Peyer's patch (tissue), 4 donors: Measurements from ENCODE around the gene AGPAT1. TPM values are rescaled to one million over a fixed set of nuclear protein-coding genes. Genes with fewer than 3 reads are reported as not detected.
A peak's percentile ranks its signal among the peaks of the same experiment; 100 is the strongest.

Source experiments
- DNase-seq, 3 donors: peaks; one replicate each; pipeline ENCODE4 v3.0.0-alpha.2; 2017 to 2019
- H3K27ac ChIP-seq, 4 donors: fragments of 200-600 bp; sonication (generic); one replicate each; pipeline ENCODE4 v1.5.1; 2016 to 2019
- H3K27me3 ChIP-seq, 2 donors: fragments of 200-600 bp; sonication (generic); one replicate each; pipeline ENCODE4 v1.5.1; 2019
- H3K36me3 ChIP-seq, 3 donors: fragments of 200-600 bp; sonication (generic); one replicate each; pipeline ENCODE4 v1.5.1; 2016 to 2019
- H3K4me1 ChIP-seq, 4 donors: fragments of 200-600 bp; sonication (generic); one replicate each; pipeline ENCODE4 v1.5.1; 2016 to 2019
- H3K4me3 ChIP-seq, 4 donors: fragments of 200-600 bp; sonication (generic); 1 replicate in 3 of 4; 2 replicates in 1 of 4; pipeline ENCODE4 v1.5.1; 2016 to 2019; ENCODE audit warnings: mild to moderate bottlenecking in 1 of 4
- H3K9me3 ChIP-seq, 4 donors: fragments of 200-600 bp; sonication (generic); one replicate each; pipeline ENCODE4 v1.5.1; 2016 to 2019; ENCODE audit warnings: mild to moderate bottlenecking in 1 of 4
- CTCF ChIP-seq, 6 experiments: fragments of 450-650 bp in 4 of 6; fragments of 200-600 bp in 2 of 6; sonication (generic) in 1 of 6; IDR thresholded peaks; one replicate each; pipeline ENCODE4 v1.5.1; 2017 to 2019; ENCODE audit warnings: antibody characterized with exemption in 6 of 6, mild to moderate bottlenecking in 3 of 6, moderate library complexity in 1 of 6
- POLR2A ChIP-seq, 2 donors: fragments of 450-650 bp; IDR thresholded peaks; one replicate each; pipeline ENCODE4 v1.5.1; 2017; ENCODE audit warnings: antibody characterized with exemption in 2 of 2, mild to moderate bottlenecking in 2 of 2, moderate library complexity in 2 of 2
- total RNA-seq, 4 donors: library from RNA; depleted of rRNA; stranded (reverse); fragments of >200 nt; gene quantifications; one replicate each; pipeline ENCODE4 v1.1.0, GENCODE V29; 2016

The AGPAT1 gene
- total RNA-seq: 100 to 1,000 TPM in 1 of 4 donors, 10 to 100 TPM in 3; 28.9 to 140 (median 90.7) TPM

- H3K36me3 ChIP-seq: peaks cover 0 to 17% (median 0%) of the 10 kb centered on the region in 3 donors
- no peak for TF ChIP-seq CTCF (IDR thresholded peaks at IDR 0.05)
- TF ChIP-seq POLR2A (IDR thresholded peaks at IDR 0.05): peak; percentile 26 to 71
- no peaks in the 10 kb centered on the region for H3K27me3 ChIP-seq
- H3K4me3 ChIP-seq: peak within 1 kb of the TSS; percentile 50 to 95 (median 76)
- peak within 1 kb of the TSS; percentile 88 to 98 (median 94) for H3K27ac ChIP-seq
- peaks cover 0 to 37% (median 13%) of the 10 kb centered on the region in 4 donors for H3K4me1 ChIP-seq
- DNase-seq: peak; percentile 93 to 99 (median 97)
- H3K9me3 ChIP-seq: no peaks in the 10 kb centered on the region
These were observed at the start of gene AGPAT1 for GRCh38 chr6:32175711-32176475. TSS of gene AGPAT1 (minus strand) at chr6:32176084. CDS start at chr6:32171496, 4,588 bp downstream.

- TF ChIP-seq CTCF (IDR thresholded peaks at IDR 0.05) (no peak), POLR2A (IDR thresholded peaks at IDR 0.05) (no peak)
- DNase-seq: peak in 2 of 3 donors; percentile 65 to 69
- no peaks in the 10 kb centered on the region for H3K27me3 ChIP-seq
These were observed 48.8 kb upstream of the AGPAT1 start for GRCh38 chr6:32224696-32225095.

GRCh38 chr6:32223258-32224235 lies 47.7 kb upstream of the AGPAT1 start, which contains the start of gene NOTCH4:
TSS of gene NOTCH4 (minus strand) at chr6:32224067. CDS start at chr6:32223928, 139 bp downstream.
- Histone ChIP-seq H3K27me3 (no peaks in the 10 kb centered on the region), H3K4me3 (peak within 1 kb of the TSS in 1 of 4 donors; percentile 3), H3K27ac (peak within 1 kb of the TSS; percentile 3 to 63 (median 22)), H3K4me1 (peaks cover 0 to 7% (median 0%) of the 10 kb centered on the region in 4 donors), H3K9me3 (no peaks in the 10 kb centered on the region), H3K36me3 (no peaks in the 10 kb centered on the region)
- no peak for TF ChIP-seq POLR2A (IDR thresholded peaks at IDR 0.05)
- no peak for DNase-seq

More at GRCh38 chr6:32224696-32225095, 48.8 kb upstream of the AGPAT1 start:
- peaks cover 0 to 7% (median 0%) of the 10 kb centered on the region in 4 donors for H3K4me1 ChIP-seq
- H3K36me3 ChIP-seq: no peaks in the 10 kb centered on the region
- H3K27ac ChIP-seq: peak overlapping the region in 2 of 4 donors; percentile 3 to 63
- no peak overlapping the region for H3K4me3 ChIP-seq
- H3K9me3 ChIP-seq: no peaks in the 10 kb centered on the region

GRCh38 chr6:32222333-32223230 lies 46.7 kb upstream of the AGPAT1 start:
- H3K27me3 ChIP-seq: no peaks in the 10 kb centered on the region
- no peaks in the 10 kb centered on the region for H3K36me3 ChIP-seq
- TF ChIP-seq POLR2A (IDR thresholded peaks at IDR 0.05): no peak
- TF ChIP-seq CTCF (IDR thresholded peaks at IDR 0.05): no peak
- no peak overlapping the region for H3K27ac ChIP-seq
- H3K9me3 ChIP-seq: no peaks in the 10 kb centered on the region
- no peak overlapping the region for H3K4me3 ChIP-seq
- DNase-seq: peak in 1 of 3 donors; percentile 37
- peaks cover 0 to 7% (median 0%) of the 10 kb centered on the region in 4 donors for H3K4me1 ChIP-seq

- DNase-seq: no peak
These were observed 44.1 kb upstream of the AGPAT1 start for GRCh38 chr6:32220021-32220420.

More at GRCh38 chr6:32220021-32220420, 44.1 kb upstream of the AGPAT1 start:
- H3K27ac ChIP-seq: no peak overlapping the region
- H3K36me3 ChIP-seq: no peaks in the 10 kb centered on the region
- peaks cover 0 to 7% (median 0%) of the 10 kb centered on the region in 4 donors for H3K4me1 ChIP-seq
- TF ChIP-seq CTCF (IDR thresholded peaks at IDR 0.05): no peak
- TF ChIP-seq POLR2A (IDR thresholded peaks at IDR 0.05): no peak
- H3K27me3 ChIP-seq: no peaks in the 10 kb centered on the region
- no peaks in the 10 kb centered on the region for H3K9me3 ChIP-seq
- no peak overlapping the region for H3K4me3 ChIP-seq
